Activated naive CD4-positive, alpha-beta T cell treated with anti-CD3 and anti-CD28 coated beads for 36 hours (primary cell): ENCODE data around the gene DRC7. TPM values are rescaled to one million over a fixed set of nuclear protein-coding genes. Genes with fewer than 3 reads are reported as not detected.
"Not testable (repeated sequence)": the region's sequence is repeated elsewhere in the genome, so short reads cannot be mapped to it uniquely, and the experiment has no call there.

Source experiments
- CTCF ChIA-PET: fragments of 350-600 bp; sonication (Branson Sonifier 250); formaldehyde crosslinking; loops from one replicate; lab custom pipeline; 2021; ENCODE audit warnings: antibody characterized with exemption; lab: Charles Lee
- DNase-seq: peaks from one replicate; pipeline ENCODE4 v3.0.0-alpha.2; 2020
- H3K27ac Mint-ChIP-seq: one replicate; pipeline ENCODE4 v1.8.0; 2021; ENCODE audit warnings: mild to moderate bottlenecking, mixed read lengths
- H3K27me3 Mint-ChIP-seq: one replicate; pipeline ENCODE4 v1.8.0; 2021; ENCODE audit warnings: low read depth, mixed read lengths
- H3K36me3 Mint-ChIP-seq: one replicate; pipeline ENCODE4 v1.8.0; 2021; ENCODE audit warnings: low read depth, mixed read lengths
- H3K4me1 Mint-ChIP-seq: one replicate; pipeline ENCODE4 v1.8.0; 2021; ENCODE audit warnings: low read depth, mixed read lengths
- H3K4me3 Mint-ChIP-seq: one replicate; pipeline ENCODE4 v1.8.0; 2021; ENCODE audit warnings: mild to moderate bottlenecking, moderate library complexity, mixed read lengths
- H3K9me3 Mint-ChIP-seq: one replicate; pipeline ENCODE4 v1.8.0; 2021; ENCODE audit warnings: mixed read lengths
- intact Hi-C: fragments of 100-400 bp; cut with micrococcal nuclease; formaldehyde crosslinking; loops from one replicate; pipeline ENCODE4 v1.15.1; 2023
- total RNA-seq, 2 experiments: library from RNA; stranded (reverse); gene quantifications; one replicate each; pipeline ENCODE4 v1.2.3, GENCODE V29; 2021

Gene DRC7
- total RNA-seq, 2 experiments from 2014 or later = 0.49 TPM; not detected in 1

GRCh38 chr16:57729852-57730251, 35.2 kb downstream of the DRC7 start:
- H3K27me3 Mint-ChIP-seq, CTCF ChIA-PET, DNase-seq, H3K27ac Mint-ChIP-seq, intact Hi-C loops, H3K4me3 Mint-ChIP-seq, H3K4me1 Mint-ChIP-seq: not testable (repeated sequence)
- peaks cover 12% of the 10 kb centered on the region for H3K36me3 Mint-ChIP-seq
- peaks cover 11% of the 10 kb centered on the region for H3K9me3 Mint-ChIP-seq

- H3K9me3 Mint-ChIP-seq = peaks cover 11% of the 10 kb centered on the region
- peaks cover 18% of the 10 kb centered on the region for H3K36me3 Mint-ChIP-seq
- intact Hi-C loops = no loop called here
- H3K27me3 Mint-ChIP-seq = no peaks in the 10 kb centered on the region
- no peak for DNase-seq
- CTCF ChIA-PET = interaction anchor here (1.1 kb wide), 2 partner anchors 83 to 155 kb away, joined by 3 read pairs; no protein-coding TSS in a partner anchor
- no peak overlapping the region for H3K27ac Mint-ChIP-seq
- peaks cover 4% of the 10 kb centered on the region for H3K4me1 Mint-ChIP-seq
- no peak overlapping the region for H3K4me3 Mint-ChIP-seq
Observed at GRCh38 chr16:57730771-57731730, 36.4 kb downstream of the DRC7 start.

GRCh38 chr16:57732037-57732436, 37.4 kb downstream of the DRC7 start:
- CTCF ChIA-PET = no interaction called here
- H3K4me3 Mint-ChIP-seq = no peak overlapping the region
- intact Hi-C loops = no loop called here

GRCh38 chr16:57732714-57733113, 38.1 kb downstream of the DRC7 start:
- Mint-ChIP-seq H3K4me3 (peak overlapping the region; percentile 30), H3K4me1 (peaks cover 18% of the 10 kb centered on the region), H3K36me3 (peaks cover 18% of the 10 kb centered on the region), H3K27me3 (no peaks in the 10 kb centered on the region), H3K27ac (no peak overlapping the region), H3K9me3 (peaks cover 11% of the 10 kb centered on the region)
- intact Hi-C loops = no loop called here
- no peak for DNase-seq
- CTCF ChIA-PET = no interaction called here

More at GRCh38 chr16:57732037-57732436, 37.4 kb downstream of the DRC7 start:
- no peak overlapping the region for H3K27ac Mint-ChIP-seq
- peaks cover 11% of the 10 kb centered on the region for H3K9me3 Mint-ChIP-seq
- H3K4me1 Mint-ChIP-seq = peaks cover 12% of the 10 kb centered on the region
- no peak for DNase-seq
- peaks cover 18% of the 10 kb centered on the region for H3K36me3 Mint-ChIP-seq
- no peaks in the 10 kb centered on the region for H3K27me3 Mint-ChIP-seq

GRCh38 chr16:57734308-57734924, 39.8 kb downstream of the DRC7 start:
- H3K4me3 Mint-ChIP-seq = peak overlapping the region; percentile 91
- H3K36me3 Mint-ChIP-seq = peaks cover 18% of the 10 kb centered on the region
- intact Hi-C loops = loop anchor here (2.0 kb wide), 1 partner anchor 74 kb away; no protein-coding TSS in a partner anchor
- H3K27ac Mint-ChIP-seq = peak overlapping the region; percentile 96
- H3K9me3 Mint-ChIP-seq = peaks cover 11% of the 10 kb centered on the region
- H3K4me1 Mint-ChIP-seq = peaks cover 19% of the 10 kb centered on the region
- no peak for DNase-seq
- CTCF ChIA-PET = interaction anchor here (1.0 kb wide), 1 partner anchor 23 kb away, joined by 6 read pairs; no protein-coding TSS in a partner anchor
- H3K27me3 Mint-ChIP-seq = no peaks in the 10 kb centered on the region

- intact Hi-C loops = loop anchor here (1.0 to 5.0 kb wide), 17 partner anchors 22 to 847 kb away; partner anchors contain the start of genes CFAP20, CIAPIN1, COQ9 and CSNK2A2
- CTCF ChIA-PET = interaction anchor here (0.9 to 2.8 kb wide), 6 partner anchors 22 to 215 kb away, joined by 3 to 14 read pairs (median 4); no protein-coding TSS in a partner anchor
- peaks cover 19% of the 10 kb centered on the region for H3K4me1 Mint-ChIP-seq
Observed at GRCh38 chr16:57734925-57735754, 40.5 kb downstream of the DRC7 start.

GRCh38 chr16:57735755-57736418, 41.3 kb downstream of the DRC7 start, which contains the start of gene KATNB1:
KATNB1 (plus strand) TSS chr16:57735770; CDS start chr16:57737244, 1,474 bp downstream.
- peak; percentile 25 for DNase-seq
- Mint-ChIP-seq H3K4me3 (peak within 1 kb of the TSS; percentile 91), H3K4me1 (peaks cover 19% of the 10 kb centered on the region), H3K9me3 (peaks cover 11% of the 10 kb centered on the region), H3K27me3 (no peaks in the 10 kb centered on the region), H3K27ac (peak within 1 kb of the TSS; percentile 96), H3K36me3 (peaks cover 18% of the 10 kb centered on the region)
- intact Hi-C loops = loop anchor here (1.0 to 5.0 kb wide), 17 partner anchors 21 to 846 kb away; partner anchors contain the start of genes CFAP20, CIAPIN1, COQ9 and CSNK2A2
- CTCF ChIA-PET = interaction anchor here (0.7 to 2.8 kb wide), 13 partner anchors 9 to 264 kb away, joined by 3 to 14 read pairs (median 3); no protein-coding TSS in a partner anchor

More at GRCh38 chr16:57734925-57735754, 40.5 kb downstream of the DRC7 start:
- H3K36me3 Mint-ChIP-seq = peaks cover 18% of the 10 kb centered on the region
- H3K27me3 Mint-ChIP-seq = no peaks in the 10 kb centered on the region
- H3K9me3 Mint-ChIP-seq = peaks cover 11% of the 10 kb centered on the region
- peak overlapping the region; percentile 96 for H3K27ac Mint-ChIP-seq
- H3K4me3 Mint-ChIP-seq = peak overlapping the region; percentile 91
- peak; percentile 98 for DNase-seq

GRCh38 chr16:57736419-57737351, 42.1 kb downstream of the DRC7 start:
- CTCF ChIA-PET = interaction anchor here (0.7 to 2.8 kb wide), 13 partner anchors 10 to 1224 kb away, joined by 3 to 14 read pairs (median 3); no protein-coding TSS in a partner anchor
- H3K36me3 Mint-ChIP-seq = peaks cover 20% of the 10 kb centered on the region
- intact Hi-C loops = loop anchor here (5.0 kb wide), 3 partner anchors 274 to 846 kb away; partner anchors contain the start of genes CSNK2A2 and POLR2C
- peak overlapping the region; percentile 91 for H3K4me3 Mint-ChIP-seq
- peaks cover 19% of the 10 kb centered on the region for H3K4me1 Mint-ChIP-seq
- H3K9me3 Mint-ChIP-seq = peaks cover 11% of the 10 kb centered on the region
- DNase-seq = peak; percentile 68
- H3K27ac Mint-ChIP-seq = peak overlapping the region; percentile 96
- no peaks in the 10 kb centered on the region for H3K27me3 Mint-ChIP-seq

GRCh38 chr16:57738844-57739243, 44.2 kb downstream of the DRC7 start:
- Mint-ChIP-seq H3K36me3 (peaks cover 12% of the 10 kb centered on the region), H3K4me1 (peaks cover 19% of the 10 kb centered on the region), H3K9me3 (no peaks in the 10 kb centered on the region), H3K27ac (no peak overlapping the region), H3K4me3 (no peak overlapping the region), H3K27me3 (no peaks in the 10 kb centered on the region)
- no peak for DNase-seq
- CTCF ChIA-PET = interaction anchor here (1.0 kb wide), 1 partner anchor 91 kb away, joined by 3 read pairs; no protein-coding TSS in a partner anchor
- intact Hi-C loops = loop anchor here (5.0 kb wide), 3 partner anchors 277 to 843 kb away; partner anchors contain the start of genes CSNK2A2 and POLR2C
